Fibroblast of lung (primary cell): Measurements from ENCODE around the gene KCNG2.
"Not testable (repeated sequence)": the region's sequence is repeated elsewhere in the genome, so short reads cannot be mapped to it uniquely, and the experiment has no call there.

Experiments used
- EZH2 ChIP-seq: IDR thresholded peaks from 2 replicates; pipeline ENCODE4 v1.5.1; 2012; ENCODE audit warnings: low read length, control low read depth, mild to moderate bottlenecking; ENCODE audit errors: missing control alignments
- TF ChIP-seq, protein P1 (sequence below), 2 donors: IDR thresholded peaks in 1 of 2; conservative IDR thresholded peaks in 1 of 2; 1 replicate in 1 of 2; 2 replicates in 1 of 2; pipeline ENCODE4 v1.5.1; 2011 to 2012; ENCODE audit warnings: low read length in 2 of 2, control low read depth in 1 of 2, inconsistent platforms in 1 of 2, low read depth in 1 of 2, mild to moderate bottlenecking in 1 of 2

DNA sequence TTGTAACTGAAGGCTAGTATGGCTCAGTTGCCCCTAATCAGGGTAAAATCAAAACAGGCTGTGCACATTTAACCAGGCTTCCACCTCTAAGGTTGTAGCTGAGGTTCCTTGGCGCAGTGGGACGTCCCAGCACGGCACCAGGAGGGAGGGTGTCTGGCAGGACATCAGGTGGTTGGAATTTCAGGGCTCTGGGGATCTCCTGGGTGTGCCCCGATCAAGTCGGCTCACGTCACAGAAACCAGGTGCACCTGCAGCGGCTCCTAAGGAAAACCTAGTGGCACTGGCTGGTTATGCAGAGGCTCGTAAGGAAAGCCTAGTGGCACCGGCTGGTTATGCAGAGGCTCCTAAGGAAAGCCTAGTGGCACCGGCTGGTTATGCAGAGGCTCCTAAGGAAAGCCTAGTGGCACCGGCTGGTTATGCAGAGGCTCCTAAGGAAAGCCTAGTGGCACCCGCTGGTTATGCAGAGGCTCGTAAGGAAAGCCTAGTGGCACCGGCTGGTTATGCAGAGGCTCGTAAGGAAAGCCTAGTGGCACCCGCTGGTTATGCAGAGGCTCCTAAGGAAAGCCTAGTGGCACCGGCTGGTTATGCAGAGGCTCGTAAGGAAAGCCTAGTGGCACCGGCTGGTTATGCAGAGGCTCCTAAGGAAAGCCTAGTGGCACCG is 45.7 kb upstream of the KCNG2 start:
- TF ChIP-seq, protein P1, sequence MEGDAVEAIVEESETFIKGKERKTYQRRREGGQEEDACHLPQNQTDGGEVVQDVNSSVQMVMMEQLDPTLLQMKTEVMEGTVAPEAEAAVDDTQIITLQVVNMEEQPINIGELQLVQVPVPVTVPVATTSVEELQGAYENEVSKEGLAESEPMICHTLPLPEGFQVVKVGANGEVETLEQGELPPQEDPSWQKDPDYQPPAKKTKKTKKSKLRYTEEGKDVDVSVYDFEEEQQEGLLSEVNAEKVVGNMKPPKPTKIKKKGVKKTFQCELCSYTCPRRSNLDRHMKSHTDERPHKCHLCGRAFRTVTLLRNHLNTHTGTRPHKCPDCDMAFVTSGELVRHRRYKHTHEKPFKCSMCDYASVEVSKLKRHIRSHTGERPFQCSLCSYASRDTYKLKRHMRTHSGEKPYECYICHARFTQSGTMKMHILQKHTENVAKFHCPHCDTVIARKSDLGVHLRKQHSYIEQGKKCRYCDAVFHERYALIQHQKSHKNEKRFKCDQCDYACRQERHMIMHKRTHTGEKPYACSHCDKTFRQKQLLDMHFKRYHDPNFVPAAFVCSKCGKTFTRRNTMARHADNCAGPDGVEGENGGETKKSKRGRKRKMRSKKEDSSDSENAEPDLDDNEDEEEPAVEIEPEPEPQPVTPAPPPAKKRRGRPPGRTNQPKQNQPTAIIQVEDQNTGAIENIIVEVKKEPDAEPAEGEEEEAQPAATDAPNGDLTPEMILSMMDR (conservative IDR thresholded peaks at IDR 0.05 in 1 of 2, IDR thresholded peaks at IDR 0.05 in 1 of 2; ENCODE audit: low read depth in 1 of 2, low read length in 2 of 2) = not testable (repeated sequence)
- not testable (repeated sequence) for TF ChIP-seq EZH2
